ENCODE measurements around the gene ALG14. TPM values are rescaled to one million over a fixed set of nuclear protein-coding genes. Genes with fewer than 3 reads are reported as not detected.

Gene ALG14
- total RNA-seq, result 1 to 10 TPM; 2.1 to 2.5 TPM

GRCh38 chr1:95072532-95073419, at the start of gene ALG14:
ALG14 (minus strand) TSS chr1:95072951; CDS start chr1:95072898, 53 bp downstream.

GRCh38 chr1:95117207-95118066, 44.7 kb upstream of the ALG14 start, which contains the start of gene TLCD4:
TLCD4 (plus strand) TSS chr1:95117355; CDS start chr1:95143902, 26,547 bp downstream.

GRCh38 chr1:94926915-94927404, 145.8 kb downstream of the ALG14 start, which contains the start of gene CNN3:
CNN3 (minus strand) TSS chr1:94927110; CDS start chr1:94926894, 216 bp downstream.

Other genes starting within 250 kb of the ALG14 start
- 1 to 10 TPM; 7.8 to 8.2 TPM for gene CNN3, start 145.8 kb downstream of the ALG14 start, total RNA-seq
- gene TLCD4, start 44.4 kb upstream of the ALG14 start, total RNA-seq, result under 1 TPM; 0.12 to 0.23 TPM
- gene RWDD3, start 161.3 kb upstream of the ALG14 start, total RNA-seq, result 10 to 100 TPM; 16.1 to 18.6 TPM